Spinal cord (tissue), 10 donors: ENCODE results near the gene MCM3AP. TPM values are rescaled to one million over a fixed set of nuclear protein-coding genes. Genes with fewer than 3 reads are reported as not detected.

Source experiments
- DNase-seq, 6 donors: peaks; one replicate each; pipeline versions ENCODE4 v3.0.0 to v3.0.0-alpha.2; 2013 to 2015; ENCODE audit warnings: low spot score in 6 of 6, low read depth in 4 of 6
- H3K27ac ChIP-seq: one replicate; pipeline ENCODE4 v1.5.1; 2013; ENCODE audit warnings: low read depth, low read length, control low read depth
- H3K27me3 ChIP-seq: one replicate; pipeline ENCODE4 v1.6.1; 2013; ENCODE audit warnings: low read length; ENCODE audit not compliant: control insufficient read depth, insufficient read depth
- H3K36me3 ChIP-seq: one replicate; pipeline ENCODE4 v1.6.1; 2013; ENCODE audit warnings: low read length; ENCODE audit not compliant: control insufficient read depth, insufficient read depth
- H3K4me1 ChIP-seq: one replicate; pipeline ENCODE4 v1.6.1; 2013; ENCODE audit warnings: low read length; ENCODE audit not compliant: control insufficient read depth, insufficient read depth
- H3K4me3 ChIP-seq: one replicate; pipeline ENCODE4 v1.5.1; 2013; ENCODE audit warnings: low read depth, low read length, control low read depth
- H3K9me3 ChIP-seq: one replicate; pipeline ENCODE4 v1.6.1; 2013; ENCODE audit warnings: low read length; ENCODE audit not compliant: control insufficient read depth, insufficient read depth
- whole genome bisulfite sequencing: methylation state at CpG from one replicate; pipeline ENCODE4 v1.1.5; 2013; ENCODE audit warnings: missing lambda C conversion rate; ENCODE audit not compliant: insufficient coverage; 5-methylcytosine and 5-hydroxymethylcytosine counted together
- polyA plus RNA-seq, 2 donors: library from polyadenylated mRNA; unstranded; fragments of 120-200 nt; gene quantifications; one replicate each; pipeline ENCODE4 v1.2.1, GENCODE V29; 2013; ENCODE audit not compliant: insufficient read length in 2 of 2
- total RNA-seq, 2 donors: library from RNA; depleted of rRNA in 1 of 2; stranded (reverse); fragments of 120-200 nt in 1 of 2; fragments of >200 nt in 1 of 2; gene quantifications; one replicate each; pipeline versions ENCODE4 v1.2.3 to v1.2.4, GENCODE V29; 2013 to 2014
- donor health status: healthy.

MCM3AP gene
- total and polyA plus RNA-seq, 4 donors = 62.0 to 80.8 (median 71.2) TPM

DNA sequence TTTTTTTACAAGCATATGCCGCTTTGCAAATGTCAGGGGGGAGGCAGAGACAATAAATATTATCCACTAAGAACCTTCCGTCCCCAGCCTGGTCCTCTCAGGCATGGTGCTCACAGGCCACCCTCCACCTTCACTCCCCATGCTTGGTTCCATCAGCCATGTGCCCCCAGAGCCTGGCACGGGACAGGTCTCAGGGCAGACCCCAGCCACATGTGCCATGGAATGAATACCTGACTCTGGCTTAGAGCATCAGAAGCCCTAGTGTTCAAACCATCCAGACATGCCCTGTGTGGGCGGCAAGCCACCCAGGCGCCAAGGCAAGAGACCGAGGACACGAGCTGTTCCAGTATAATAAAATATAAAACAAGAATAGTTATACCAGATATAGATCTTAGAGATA lies 62.2 kb downstream of the MCM3AP start:
- no peaks in the 10 kb centered on the region for H3K9me3 ChIP-seq
- no peak overlapping the region for H3K4me3 ChIP-seq
- peaks cover 45% of the 10 kb centered on the region for H3K4me1 ChIP-seq
- no peak for DNase-seq
- peaks cover 47% of the 10 kb centered on the region for H3K36me3 ChIP-seq
- no peaks in the 10 kb centered on the region for H3K27me3 ChIP-seq
- no peak overlapping the region for H3K27ac ChIP-seq
- 100% methylated on average over 3 of the region's 7 CpGs for WGBS

DNA sequence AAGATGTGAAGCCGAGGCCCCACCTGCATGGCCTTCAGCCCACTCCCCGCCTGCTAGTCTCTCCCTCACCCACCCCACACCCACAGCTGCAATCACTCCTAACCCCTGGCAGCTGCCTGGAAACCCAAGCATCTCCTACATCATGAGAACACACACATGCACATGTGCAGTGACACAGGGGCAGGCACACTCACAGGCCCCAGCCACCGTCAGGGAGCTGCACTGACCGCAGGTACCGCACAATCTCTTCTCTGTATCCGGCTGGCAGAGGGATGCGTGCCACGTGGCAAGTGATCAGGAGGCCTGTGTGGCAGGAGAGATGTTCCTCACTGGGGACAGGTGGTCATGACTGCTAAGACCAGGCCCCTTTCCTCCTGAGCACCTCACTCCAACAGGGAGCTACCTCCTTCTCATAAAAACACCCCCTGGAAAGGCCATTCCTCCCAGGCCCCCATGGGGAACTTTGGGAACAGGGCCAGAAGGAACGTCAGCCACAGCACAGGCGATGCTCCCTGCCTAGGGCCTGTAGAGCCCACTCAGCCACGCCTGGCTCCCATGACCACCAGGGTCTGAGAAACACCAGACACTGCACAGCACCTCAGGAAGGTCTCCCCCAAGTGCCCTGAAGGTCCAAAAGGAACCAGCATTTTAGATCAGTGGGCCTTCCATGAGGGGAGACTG lies 62.8 kb downstream of the MCM3AP start:
- Histone ChIP-seq H3K27me3 (no peaks in the 10 kb centered on the region), H3K4me1 (peaks cover 39% of the 10 kb centered on the region), H3K36me3 (peaks cover 53% of the 10 kb centered on the region), H3K9me3 (no peaks in the 10 kb centered on the region), H3K27ac (no peak overlapping the region), H3K4me3 (no peak overlapping the region)
- no peak for DNase-seq
- WGBS = 85% methylated on average over 11 of the region's 11 CpGs

DNA sequence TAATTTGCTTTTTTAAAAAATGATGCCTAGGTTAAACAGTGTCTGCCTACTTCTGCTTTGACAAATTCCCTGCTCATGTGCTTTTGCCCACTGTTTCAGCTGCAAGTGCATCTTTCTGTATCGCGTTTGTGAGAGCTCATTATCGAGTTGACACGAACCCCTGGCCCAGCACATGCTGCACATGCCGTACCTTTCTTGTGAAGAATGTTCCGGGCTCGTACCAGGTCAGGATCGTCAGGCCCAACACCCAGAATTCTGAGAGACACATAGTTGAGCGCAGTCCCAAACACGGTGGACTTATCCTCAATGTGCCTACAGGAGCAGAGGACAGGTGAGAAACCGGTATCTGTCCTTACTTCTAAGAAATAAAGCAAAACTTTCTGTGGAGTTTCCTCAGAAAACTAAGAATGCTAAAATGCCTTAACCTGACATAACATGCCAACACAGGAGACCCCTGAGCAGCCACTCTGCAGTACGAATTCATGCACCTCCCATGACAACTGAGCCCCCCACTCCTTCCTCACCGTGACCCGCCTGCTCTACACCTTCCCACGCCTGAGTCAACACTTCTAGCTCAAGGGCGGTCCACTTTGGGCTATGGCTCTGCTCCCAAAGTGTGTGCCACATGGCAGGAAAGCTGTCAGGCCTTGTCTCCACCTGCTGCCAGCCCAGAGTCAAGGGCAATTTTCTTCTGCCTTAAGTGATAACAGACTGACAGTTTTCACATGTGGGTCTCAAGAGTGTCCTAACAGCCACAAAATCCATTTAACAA lies 63.6 kb downstream of the MCM3AP start:
- DNase-seq = no peak
- Histone ChIP-seq H3K27ac (no peak overlapping the region), H3K9me3 (no peaks in the 10 kb centered on the region), H3K4me1 (peaks cover 31% of the 10 kb centered on the region), H3K27me3 (no peaks in the 10 kb centered on the region), H3K36me3 (peaks cover 61% of the 10 kb centered on the region), H3K4me3 (no peak overlapping the region)
- 96% methylated on average over 15 of the region's 16 CpGs for WGBS

DNA sequence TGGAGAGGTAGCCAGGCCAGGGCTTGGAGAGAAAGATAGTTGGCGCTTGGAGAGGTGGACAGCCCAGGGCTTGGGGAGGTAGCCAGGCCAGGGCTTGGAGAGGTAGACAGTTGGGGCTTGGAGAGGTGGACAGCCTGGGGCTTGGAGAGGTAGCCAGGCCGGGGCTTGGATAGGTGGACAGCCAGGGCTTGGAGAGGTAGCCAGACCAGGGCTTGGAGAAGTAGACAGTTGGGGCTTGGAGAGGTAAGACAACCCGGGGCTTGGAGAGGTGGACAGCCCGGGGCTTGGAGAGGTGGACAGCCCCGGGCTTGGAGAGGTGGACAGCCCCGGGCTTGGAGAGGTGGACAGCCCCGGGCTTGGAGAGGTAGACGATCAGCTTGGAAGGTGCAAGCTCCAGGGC lies 64.6 kb downstream of the MCM3AP start:
- peaks cover 26% of the 10 kb centered on the region for H3K4me1 ChIP-seq
- H3K36me3 ChIP-seq = peaks cover 71% of the 10 kb centered on the region
- H3K9me3 ChIP-seq = no peaks in the 10 kb centered on the region
- H3K27ac ChIP-seq = no peak overlapping the region
- no peak overlapping the region for H3K4me3 ChIP-seq
- no peaks in the 10 kb centered on the region for H3K27me3 ChIP-seq
- 96% methylated on average over 8 of the region's 8 CpGs for WGBS
- DNase-seq = no peak

DNA sequence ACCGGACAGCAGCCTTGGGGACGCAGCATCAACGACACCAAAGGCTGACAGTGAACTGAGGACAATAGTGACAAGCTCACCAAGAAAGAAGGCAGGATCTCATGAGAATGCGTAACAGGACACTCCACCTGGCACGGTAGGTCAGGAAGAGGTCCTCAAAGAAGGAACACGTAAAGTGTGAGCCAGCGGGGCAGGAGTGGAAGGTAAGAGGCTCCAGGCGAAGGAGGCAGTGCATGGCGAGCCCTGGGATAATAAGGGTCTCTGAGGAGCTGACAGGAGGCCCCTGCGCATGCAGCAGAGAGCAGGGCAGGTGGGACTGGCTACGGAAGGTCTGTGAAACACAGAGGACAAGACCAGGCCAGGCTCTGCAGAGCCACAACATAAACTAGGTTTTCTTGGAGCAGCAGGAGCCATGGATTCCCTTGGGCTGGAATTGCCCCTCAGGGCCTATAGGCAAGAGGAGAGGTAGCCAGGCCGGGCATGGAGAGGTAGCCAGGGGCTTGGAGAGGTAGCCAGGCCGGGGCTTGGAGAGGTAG lies 65.1 kb downstream of the MCM3AP start:
- H3K36me3 ChIP-seq = peaks cover 76% of the 10 kb centered on the region
- WGBS = 85% methylated on average over 13 of the region's 13 CpGs

DNA sequence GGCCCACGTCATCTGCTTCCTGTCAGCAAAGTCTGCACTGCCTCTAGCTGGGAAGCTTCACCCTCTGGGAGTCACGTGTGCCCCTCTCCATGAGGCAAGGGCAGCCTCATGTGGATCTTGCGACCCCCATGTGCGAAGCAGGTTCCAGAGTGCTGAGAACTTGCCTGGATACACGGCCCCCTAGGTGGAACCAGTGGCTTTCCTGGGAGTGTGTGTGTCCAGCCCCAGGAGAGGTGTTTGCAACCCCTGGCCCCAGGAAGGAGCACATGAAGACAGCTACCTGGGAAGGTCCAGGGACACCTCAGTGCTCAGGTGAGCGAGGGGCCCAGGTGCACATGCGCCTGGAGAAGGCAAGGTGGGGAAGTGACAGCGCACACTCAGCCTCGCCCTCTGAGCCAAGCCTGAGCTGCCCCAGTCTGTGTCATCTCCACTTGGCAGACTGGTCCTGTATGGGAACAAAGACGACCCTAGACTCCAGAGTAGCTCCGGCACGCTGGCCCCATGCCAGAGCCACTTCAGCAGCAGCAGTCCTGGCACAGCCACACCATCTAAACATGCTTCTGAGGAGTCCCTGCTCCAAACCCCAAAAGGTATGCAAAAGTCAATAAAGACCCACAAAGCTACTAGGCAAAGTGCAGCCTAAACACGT lies 65.7 kb downstream of the MCM3AP start:
- no peaks in the 10 kb centered on the region for H3K9me3 ChIP-seq
- peaks cover 82% of the 10 kb centered on the region for H3K36me3 ChIP-seq
- H3K4me1 ChIP-seq = peaks cover 21% of the 10 kb centered on the region
- peak in 2 of 6 donors; percentile 57 to 63 for DNase-seq
- no peak overlapping the region for H3K27ac ChIP-seq
- 61% methylated on average over 13 of the region's 13 CpGs for WGBS
- no peaks in the 10 kb centered on the region for H3K27me3 ChIP-seq
- no peak overlapping the region for H3K4me3 ChIP-seq

More for the DNA sequence above, 65.1 kb downstream of the MCM3AP start:
- Histone ChIP-seq H3K27me3 (no peaks in the 10 kb centered on the region), H3K4me3 (no peak overlapping the region), H3K9me3 (no peaks in the 10 kb centered on the region), H3K4me1 (peaks cover 22% of the 10 kb centered on the region), H3K27ac (no peak overlapping the region)
- no peak for DNase-seq

DNA sequence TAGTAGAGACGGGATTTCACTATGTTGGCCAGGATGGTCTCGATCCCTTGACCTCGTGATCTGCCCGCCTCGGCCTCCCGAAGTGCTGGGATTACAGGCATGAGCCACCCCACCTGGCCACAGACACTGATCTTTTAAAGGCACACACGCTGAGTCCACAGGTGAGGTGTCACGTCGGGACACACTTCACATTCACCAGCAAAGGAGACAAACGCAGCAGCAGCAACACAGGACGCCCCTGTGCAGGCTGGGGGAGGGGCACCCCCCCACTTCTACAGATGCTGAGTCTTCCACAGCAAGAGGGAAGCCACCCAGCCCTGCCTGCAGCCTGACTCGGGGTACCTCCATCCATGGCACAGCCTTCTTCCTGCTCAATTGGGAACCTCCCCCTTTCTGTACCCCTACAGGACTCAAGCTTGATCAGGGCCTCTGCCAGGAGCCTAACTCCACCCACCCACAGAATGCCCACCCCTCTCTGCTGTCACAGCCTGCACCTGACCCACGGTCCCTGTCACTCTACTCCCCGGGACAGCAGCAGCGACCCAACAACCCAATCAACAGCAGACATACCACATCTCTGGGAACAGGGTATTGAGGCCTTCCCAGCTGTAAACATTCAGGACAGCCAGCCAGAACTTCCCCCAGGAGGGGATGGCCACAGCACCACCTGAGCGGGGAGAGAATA lies 66.4 kb downstream of the MCM3AP start:
- Histone ChIP-seq H3K9me3 (no peaks in the 10 kb centered on the region), H3K27ac (no peak overlapping the region), H3K4me1 (peaks cover 18% of the 10 kb centered on the region), H3K36me3 (peaks cover 88% of the 10 kb centered on the region), H3K4me3 (no peak overlapping the region), H3K27me3 (no peaks in the 10 kb centered on the region)
- DNase-seq = no peak
- WGBS = 90% methylated on average over 15 of the region's 16 CpGs

DNA sequence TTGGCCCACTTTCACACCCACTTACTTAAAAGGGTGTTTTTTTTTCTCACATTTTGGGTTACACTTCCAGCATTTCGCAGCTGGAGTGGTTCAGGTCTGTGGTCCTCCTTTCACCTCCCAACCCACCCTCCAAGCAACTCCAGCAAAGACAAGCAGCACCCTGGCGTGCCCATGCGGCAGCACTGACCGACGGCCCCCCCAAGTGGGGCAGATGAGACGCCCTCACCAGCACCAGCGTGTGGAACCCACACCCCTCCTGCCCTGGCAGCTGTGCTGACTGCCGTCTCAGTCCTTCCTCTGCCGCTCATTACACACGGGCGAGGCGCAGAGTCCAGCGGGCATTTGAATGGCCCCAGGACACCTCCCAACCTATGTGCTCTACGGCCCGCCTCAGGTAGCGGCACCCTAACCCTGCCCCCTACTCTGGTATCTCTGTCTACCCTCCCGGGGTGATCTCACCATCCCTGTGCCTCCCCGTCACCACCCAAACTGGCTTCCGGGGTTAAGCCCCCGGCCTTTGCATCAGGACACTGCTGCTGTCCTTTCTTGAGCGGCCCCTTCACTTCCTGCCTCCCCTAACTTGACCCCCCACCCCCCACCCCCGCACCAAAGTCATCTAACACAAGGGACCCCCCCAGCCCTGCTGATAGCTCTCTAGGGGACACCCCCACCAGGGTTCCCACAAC lies 67.8 kb downstream of the MCM3AP start:
- DNase-seq = no peak
- Histone ChIP-seq H3K9me3 (no peaks in the 10 kb centered on the region), H3K4me3 (no peak overlapping the region), H3K27me3 (no peaks in the 10 kb centered on the region), H3K36me3 (peaks cover 94% of the 10 kb centered on the region), H3K4me1 (peaks cover 20% of the 10 kb centered on the region), H3K27ac (no peak overlapping the region)
- 89% methylated on average over 21 of the region's 22 CpGs for WGBS
